NK-92 (cell line): ENCODE results near the gene RAB3C.

Source experiments
- DNase-seq: peaks from one replicate; lab custom pipeline; 2025; ENCODE audit not compliant: unreplicated experiment; lab: John Stamatoyannopoulos, UW

Gene RAB3C

GRCh38 chr5:58722160-58722559 lies 139.3 kb downstream of the RAB3C start:
- DNase-seq: no peak

- no peak for DNase-seq
These were observed 142.1 kb downstream of the RAB3C start for GRCh38 chr5:58724992-58725391.

- no peak for DNase-seq
These were observed 148.8 kb downstream of the RAB3C start for GRCh38 chr5:58731641-58732040.

- DNase-seq: no peak
These were observed 152.8 kb downstream of the RAB3C start for GRCh38 chr5:58735637-58736036.

GRCh38 chr5:58736214-58736613 lies 153.3 kb downstream of the RAB3C start:
- no peak for DNase-seq

- DNase-seq: no peak
These were observed 154.8 kb downstream of the RAB3C start for GRCh38 chr5:58737671-58738070.

GRCh38 chr5:58738336-58738735 lies 155.5 kb downstream of the RAB3C start:
- no peak for DNase-seq

- no peak for DNase-seq
These were observed 156.2 kb downstream of the RAB3C start for GRCh38 chr5:58739051-58739450.

GRCh38 chr5:58740956-58741355 lies 158.1 kb downstream of the RAB3C start:
- DNase-seq: no peak

GRCh38 chr5:58745350-58745749 lies 162.5 kb downstream of the RAB3C start:
- no peak for DNase-seq

GRCh38 chr5:58746321-58746720 lies 163.4 kb downstream of the RAB3C start:
- DNase-seq: no peak

GRCh38 chr5:58750036-58750435 lies 167.2 kb downstream of the RAB3C start:
- DNase-seq: no peak

GRCh38 chr5:58751222-58751837 lies 168.5 kb downstream of the RAB3C start:
- no peak for DNase-seq

GRCh38 chr5:58752104-58752503 lies 169.2 kb downstream of the RAB3C start:
- no peak for DNase-seq

- no peak for DNase-seq
These were observed 170.6 kb downstream of the RAB3C start for GRCh38 chr5:58753446-58753845.

- no peak for DNase-seq
These were observed 171.4 kb downstream of the RAB3C start for GRCh38 chr5:58754250-58754649.

GRCh38 chr5:58755397-58755796 lies 172.5 kb downstream of the RAB3C start:
- no peak for DNase-seq

GRCh38 chr5:58759745-58760144 lies 176.9 kb downstream of the RAB3C start:
- DNase-seq: no peak

- DNase-seq: no peak
These were observed 177.3 kb downstream of the RAB3C start for GRCh38 chr5:58760222-58760621.

GRCh38 chr5:58761407-58761806 lies 178.5 kb downstream of the RAB3C start:
- no peak for DNase-seq

- no peak for DNase-seq
These were observed 180.5 kb downstream of the RAB3C start for GRCh38 chr5:58763390-58763789.

GRCh38 chr5:58764199-58764598 lies 181.3 kb downstream of the RAB3C start:
- DNase-seq: no peak

- no peak for DNase-seq
These were observed 182.2 kb downstream of the RAB3C start for GRCh38 chr5:58765058-58765457.
